Karpas-422 (cell line): ENCODE results near the gene DNMT3A. TPM values are rescaled to one million over a fixed set of nuclear protein-coding genes. Genes with fewer than 3 reads are reported as not detected.

Source experiments
- DNase-seq: peaks from one replicate; pipeline ENCODE4 v3.0.0-alpha.2; 2015
- H2AFZ ChIP-seq: fragments of 200-600 bp; sonication (generic); 2 replicates; pipeline ENCODE4 v1.6.1; 2014; ENCODE audit warnings: antibody characterized with exemption, low read length, mixed read lengths
- H3K27ac ChIP-seq: fragments of 200-600 bp; sonication (generic); 2 replicates; pipeline ENCODE4 v1.5.1; 2014; ENCODE audit warnings: mild to moderate bottlenecking, low read length, moderate library complexity
- H3K27me3 ChIP-seq: fragments of 200-600 bp; sonication (generic); 2 replicates; pipeline ENCODE4 v1.6.1; 2014; ENCODE audit warnings: low read length, mixed read lengths
- H3K36me3 ChIP-seq: fragments of 200-600 bp; sonication (generic); 2 replicates; pipeline ENCODE4 v1.6.1; 2014; ENCODE audit warnings: low read length, mixed read lengths; ENCODE audit not compliant: insufficient read depth
- H3K4me1 ChIP-seq: fragments of 200-600 bp; sonication (generic); 2 replicates; pipeline ENCODE4 v1.6.1; 2014; ENCODE audit warnings: mild to moderate bottlenecking, low read length, mixed read lengths
- H3K4me2 ChIP-seq: fragments of 200-600 bp; sonication (generic); 2 replicates; pipeline ENCODE4 v1.6.1; 2014; ENCODE audit warnings: low read length, low read depth, mild to moderate bottlenecking; ENCODE audit not compliant: poor library complexity, severe bottlenecking
- H3K4me3 ChIP-seq: fragments of 200-600 bp; sonication (generic); 2 replicates; pipeline ENCODE4 v1.5.1; 2014; ENCODE audit warnings: mild to moderate bottlenecking, antibody characterized with exemption, low read length, mixed read lengths
- H3K79me2 ChIP-seq: fragments of 200-600 bp; sonication (generic); 2 replicates; pipeline ENCODE4 v1.6.1; 2014; ENCODE audit warnings: mild to moderate bottlenecking, low read length, mixed read lengths
- H3K9ac ChIP-seq: fragments of 200-600 bp; sonication (generic); 2 replicates; pipeline ENCODE4 v1.6.0; 2014; ENCODE audit warnings: low read length
- H3K9me2 ChIP-seq: fragments of 200-600 bp; sonication (generic), shearing (Covaris generic); replicated peaks from 2 replicates; pipeline ENCODE4 v1.6.0; 2014; ENCODE audit warnings: mild to moderate bottlenecking, low read length, moderate library complexity; ENCODE audit not compliant: insufficient read depth
- H3K9me3 ChIP-seq: fragments of 300-700, 200-600 bp; sonication (generic); 2 replicates; pipeline ENCODE4 v1.6.1; 2014; ENCODE audit warnings: low read length, mixed read lengths
- H4K20me1 ChIP-seq: fragments of 200-600 bp; sonication (generic); 2 replicates; pipeline ENCODE4 v1.6.1; 2014; ENCODE audit warnings: mild to moderate bottlenecking, antibody characterized with exemption, low read length, low read depth; ENCODE audit not compliant: insufficient read depth
- total RNA-seq: library from RNA; depleted of rRNA; stranded (reverse); fragments of >200 nt; shearing (Covaris generic); gene quantifications from 2 replicates; pipeline ENCODE4 v1.2.3, GENCODE V29; 2014; ENCODE audit warnings: low replicate concordance

The DNMT3A gene
- total RNA-seq, 1 experiment from 2014 or later = 0.97 TPM

- no peak overlapping the region for H3K4me3 ChIP-seq
- no peaks in the 10 kb centered on the region for H3K79me2 ChIP-seq
- no peaks in the 10 kb centered on the region for H3K9me2 ChIP-seq
- no peak overlapping the region for H3K4me2 ChIP-seq
- peak; percentile 72 for DNase-seq
- H3K27me3 ChIP-seq = no peaks in the 10 kb centered on the region
- H3K4me1 ChIP-seq = no peaks in the 10 kb centered on the region
- 0 out of 2 replicates have a peak, but pooled peaks cover 2% of the 10 kb centered on the region for H4K20me1 ChIP-seq
- no peaks in the 10 kb centered on the region for H3K36me3 ChIP-seq
- no peak overlapping the region for H3K9ac ChIP-seq
- H3K27ac ChIP-seq = no peak overlapping the region
- H3K9me3 ChIP-seq = no peaks in the 10 kb centered on the region
- no peak overlapping the region for H2AFZ ChIP-seq
These were observed 112.9 kb downstream of the DNMT3A start for GRCh38 chr2:25228848-25229278.

GRCh38 chr2:25227576-25227975 is 114.1 kb downstream of the DNMT3A start:
- Histone ChIP-seq H3K36me3 (no peaks in the 10 kb centered on the region), H3K4me1 (no peaks in the 10 kb centered on the region), H3K9me2 (no peaks in the 10 kb centered on the region)

GRCh38 chr2:25226827-25227226 is 114.9 kb downstream of the DNMT3A start:
- no peaks in the 10 kb centered on the region for H3K79me2 ChIP-seq
- no peaks in the 10 kb centered on the region for H3K9me2 ChIP-seq
- DNase-seq = no peak
- no peak overlapping the region for H2AFZ ChIP-seq
- H3K27ac ChIP-seq = no peak overlapping the region
- no peaks in the 10 kb centered on the region for H3K27me3 ChIP-seq
- H3K36me3 ChIP-seq = no peaks in the 10 kb centered on the region
- 0 out of 2 replicates have a peak, but pooled peaks cover 2% of the 10 kb centered on the region for H4K20me1 ChIP-seq
- H3K4me2 ChIP-seq = no peak overlapping the region
- H3K9me3 ChIP-seq = no peaks in the 10 kb centered on the region
- no peak overlapping the region for H3K9ac ChIP-seq
- H3K4me1 ChIP-seq = no peaks in the 10 kb centered on the region
- H3K4me3 ChIP-seq = no peak overlapping the region

More at GRCh38 chr2:25227576-25227975, 114.1 kb downstream of the DNMT3A start:
- Histone ChIP-seq H2AFZ (no peak overlapping the region), H3K4me2 (no peak overlapping the region), H3K27me3 (no peaks in the 10 kb centered on the region), H3K9me3 (no peaks in the 10 kb centered on the region), H3K9ac (no peak overlapping the region), H4K20me1 (0 out of 2 replicates have a peak, but pooled peaks cover 2% of the 10 kb centered on the region), H3K79me2 (no peaks in the 10 kb centered on the region), H3K4me3 (no peak overlapping the region), H3K27ac (no peak overlapping the region)
- no peak for DNase-seq

- no peak for DNase-seq
- no peak overlapping the region for H3K4me3 ChIP-seq
- no peaks in the 10 kb centered on the region for H3K79me2 ChIP-seq
- H3K9me3 ChIP-seq = no peaks in the 10 kb centered on the region
- no peaks in the 10 kb centered on the region for H3K27me3 ChIP-seq
- H2AFZ ChIP-seq = no peak overlapping the region
- no peak overlapping the region for H3K9ac ChIP-seq
- no peak overlapping the region for H3K4me2 ChIP-seq
- H3K36me3 ChIP-seq = no peaks in the 10 kb centered on the region
- no peaks in the 10 kb centered on the region for H3K4me1 ChIP-seq
- no peaks in the 10 kb centered on the region for H4K20me1 ChIP-seq
- H3K27ac ChIP-seq = no peak overlapping the region
- H3K9me2 ChIP-seq = no peaks in the 10 kb centered on the region
These were observed 119.1 kb downstream of the DNMT3A start for GRCh38 chr2:25222477-25223121.

GRCh38 chr2:25221579-25221978 is 120.1 kb downstream of the DNMT3A start:
- H3K79me2 ChIP-seq = no peaks in the 10 kb centered on the region
- H3K36me3 ChIP-seq = no peaks in the 10 kb centered on the region
- H2AFZ ChIP-seq = no peak overlapping the region
- no peak overlapping the region for H3K9ac ChIP-seq
- no peaks in the 10 kb centered on the region for H3K9me2 ChIP-seq
- no peaks in the 10 kb centered on the region for H3K9me3 ChIP-seq
- H4K20me1 ChIP-seq = no peaks in the 10 kb centered on the region
- H3K4me3 ChIP-seq = no peak overlapping the region
- no peak overlapping the region for H3K4me2 ChIP-seq
- H3K27me3 ChIP-seq = no peaks in the 10 kb centered on the region
- H3K4me1 ChIP-seq = no peaks in the 10 kb centered on the region
- DNase-seq = no peak
- no peak overlapping the region for H3K27ac ChIP-seq

- Histone ChIP-seq H3K4me2 (no peak overlapping the region), H3K27me3 (no peaks in the 10 kb centered on the region), H3K4me1 (no peaks in the 10 kb centered on the region), H4K20me1 (no peaks in the 10 kb centered on the region), H3K9me3 (no peaks in the 10 kb centered on the region), H3K9me2 (no peaks in the 10 kb centered on the region), H3K9ac (no peak overlapping the region), H3K79me2 (no peaks in the 10 kb centered on the region), H3K4me3 (no peak overlapping the region), H2AFZ (no peak overlapping the region), H3K36me3 (no peaks in the 10 kb centered on the region), H3K27ac (no peak overlapping the region)
- no peak for DNase-seq
These were observed 121.4 kb downstream of the DNMT3A start for GRCh38 chr2:25220313-25220712.

- H3K79me2 ChIP-seq = no peaks in the 10 kb centered on the region
- DNase-seq = no peak
- no peaks in the 10 kb centered on the region for H4K20me1 ChIP-seq
- H2AFZ ChIP-seq = no peak overlapping the region
- H3K9ac ChIP-seq = no peak overlapping the region
- no peaks in the 10 kb centered on the region for H3K9me3 ChIP-seq
- H3K9me2 ChIP-seq = no peaks in the 10 kb centered on the region
- no peaks in the 10 kb centered on the region for H3K27me3 ChIP-seq
- no peak overlapping the region for H3K4me3 ChIP-seq
- no peaks in the 10 kb centered on the region for H3K4me1 ChIP-seq
- H3K36me3 ChIP-seq = no peaks in the 10 kb centered on the region
- no peak overlapping the region for H3K27ac ChIP-seq
- no peak overlapping the region for H3K4me2 ChIP-seq
These were observed 122.1 kb downstream of the DNMT3A start for GRCh38 chr2:25219621-25220020.

- no peaks in the 10 kb centered on the region for H3K79me2 ChIP-seq
- no peaks in the 10 kb centered on the region for H3K4me1 ChIP-seq
- H3K36me3 ChIP-seq = no peaks in the 10 kb centered on the region
- H4K20me1 ChIP-seq = no peaks in the 10 kb centered on the region
- H3K4me3 ChIP-seq = no peak overlapping the region
- H3K27me3 ChIP-seq = no peaks in the 10 kb centered on the region
- H3K9ac ChIP-seq = no peak overlapping the region
- no peak overlapping the region for H2AFZ ChIP-seq
- no peak for DNase-seq
- H3K9me2 ChIP-seq = no peaks in the 10 kb centered on the region
- no peak overlapping the region for H3K4me2 ChIP-seq
- H3K27ac ChIP-seq = no peak overlapping the region
- no peaks in the 10 kb centered on the region for H3K9me3 ChIP-seq
These were observed 123.6 kb downstream of the DNMT3A start for GRCh38 chr2:25218100-25218499.
